OCI-M2 (cell line): Measurements from ENCODE around the gene PRELID3B.
"Not testable (repeated sequence)": the region's sequence is repeated elsewhere in the genome, so short reads cannot be mapped to it uniquely, and the experiment has no call there.

ENCODE experiments used
- DNase-seq: peaks from one replicate; lab custom pipeline; 2025; ENCODE audit not compliant: unreplicated experiment; lab: John Stamatoyannopoulos, UW

Gene PRELID3B

GRCh38 chr20:59050437-59050836 lies 7.9 kb upstream of the PRELID3B start:
- no peak for DNase-seq

- DNase-seq: no peak
These were observed 6.1 kb upstream of the PRELID3B start for GRCh38 chr20:59048681-59049030.

- DNase-seq: no peak
These were observed 5.5 kb upstream of the PRELID3B start for GRCh38 chr20:59047938-59048680.

DNA sequence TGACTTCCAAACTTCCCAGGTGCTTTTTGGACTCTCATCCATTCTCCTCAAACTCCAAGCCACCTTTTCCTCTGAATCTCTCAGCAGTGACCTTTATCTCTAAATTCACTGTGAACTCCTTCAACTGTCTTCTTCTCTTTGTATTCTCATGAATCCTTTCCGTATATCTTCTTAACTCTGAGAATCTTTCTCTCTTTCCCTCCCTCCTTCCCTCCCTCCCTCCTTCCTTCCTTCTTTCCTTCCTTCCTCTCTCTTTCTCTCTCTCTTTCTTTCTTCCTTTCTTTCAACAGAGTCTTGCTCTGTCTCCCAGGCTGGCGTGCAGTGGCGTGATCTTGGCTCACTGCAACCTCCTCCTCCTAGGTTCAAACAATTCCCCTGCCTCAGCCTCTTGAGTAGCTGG lies 4.3 kb upstream of the PRELID3B start:
- no peak for DNase-seq

GRCh38 chr20:59044796-59045195 lies 2.2 kb upstream of the PRELID3B start:
- no peak for DNase-seq

DNA sequence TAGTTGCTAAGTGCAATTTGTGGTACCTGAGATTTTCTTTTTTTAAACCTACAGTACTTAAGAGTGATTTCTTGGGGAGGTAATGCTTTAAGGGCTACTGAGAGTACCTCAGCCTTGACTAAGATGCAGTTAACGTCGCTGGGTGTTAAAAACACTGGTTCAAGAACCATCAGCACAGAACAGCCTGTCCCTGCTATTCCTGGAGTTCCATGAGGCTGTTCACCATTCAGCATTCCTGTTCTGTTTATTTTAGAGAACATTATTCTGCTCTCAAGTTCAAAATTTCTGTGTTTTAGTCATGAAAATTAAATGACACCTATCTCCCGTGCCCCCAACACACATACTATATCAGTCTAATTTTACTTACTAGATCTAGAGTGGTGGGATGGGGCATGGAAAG lies 1.7 kb upstream of the PRELID3B start:
- no peak for DNase-seq

DNA sequence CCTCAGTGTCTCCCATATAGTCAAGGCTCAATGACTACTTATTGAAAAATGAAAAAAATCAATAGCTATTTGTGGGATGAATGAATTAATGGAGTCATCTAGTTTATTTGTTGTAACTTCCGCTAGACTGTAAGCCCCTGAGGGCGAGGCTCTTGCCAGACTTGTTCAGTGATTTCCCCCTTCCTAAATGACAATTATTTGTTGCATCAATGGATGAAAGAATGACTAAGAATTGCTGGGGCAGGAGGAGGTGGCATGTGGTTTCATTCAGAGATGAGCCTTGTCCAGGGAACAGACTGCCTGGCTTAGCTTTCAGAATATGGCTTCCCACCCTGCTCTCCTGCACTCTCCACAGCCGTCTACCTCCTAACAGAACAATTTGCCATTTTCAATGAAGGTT lies 1.1 kb upstream of the PRELID3B start:
- no peak for DNase-seq

DNA sequence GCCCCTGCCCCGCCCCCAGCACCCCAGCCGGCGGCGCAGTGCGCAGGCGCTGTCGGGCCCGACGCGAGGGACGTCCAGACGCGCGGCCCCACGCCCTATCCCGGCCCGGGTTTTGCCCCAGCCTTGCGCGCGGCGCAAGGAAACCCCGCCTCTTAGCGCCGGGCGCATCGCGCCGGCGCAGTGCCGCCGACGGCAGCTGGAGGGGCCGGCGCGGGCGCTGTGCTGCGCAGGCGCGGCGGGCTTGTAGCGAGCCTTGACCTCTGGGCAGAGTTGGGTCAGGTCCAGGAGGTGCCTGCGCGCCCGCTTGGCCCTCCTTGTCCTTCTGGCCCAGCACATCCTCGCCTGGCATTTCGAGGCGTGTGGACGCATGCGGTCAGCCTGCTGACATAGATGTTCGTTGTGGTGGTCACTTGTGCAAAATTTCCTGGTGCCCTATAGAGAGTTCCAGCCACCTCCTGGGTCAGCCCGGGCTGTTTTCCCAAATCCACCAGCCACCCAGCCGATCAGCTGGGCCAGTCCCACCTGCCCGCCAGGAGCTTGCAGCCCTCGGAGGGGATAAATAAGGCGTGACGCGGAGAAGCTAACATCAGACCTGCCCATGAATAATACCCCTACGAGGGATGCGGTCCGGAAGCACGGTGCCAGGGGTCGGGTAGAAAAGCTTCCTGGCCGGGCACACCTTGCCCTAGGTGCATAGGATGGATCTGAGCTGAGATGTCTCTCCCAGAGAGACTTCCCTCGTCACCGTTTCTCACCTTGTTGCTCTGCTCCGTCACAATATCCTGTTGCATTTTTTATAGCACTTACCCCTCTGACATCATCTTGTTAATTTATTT lies 428 bp upstream of the PRELID3B start:
- DNase-seq: peak; percentile 37

DNA sequence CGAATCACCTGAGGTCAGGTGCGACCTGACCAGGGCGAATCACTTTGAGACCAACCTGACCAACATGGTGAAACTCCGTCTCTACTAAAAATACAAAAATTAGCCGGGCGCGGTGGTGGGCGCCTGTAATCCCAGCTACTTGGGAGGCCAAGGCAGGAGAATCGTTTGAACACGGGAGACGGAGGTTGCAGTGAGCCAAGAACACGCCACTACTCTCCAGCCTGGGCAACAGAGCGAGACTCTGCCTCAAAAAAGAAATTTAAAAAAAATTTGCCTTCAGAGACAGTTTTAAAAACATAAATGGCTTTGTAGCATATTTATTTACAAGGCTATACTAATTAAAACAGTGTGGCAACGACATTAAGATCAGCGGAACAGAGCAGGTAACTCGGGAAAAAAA lies 1.1 kb downstream of the PRELID3B start:
- DNase-seq: not testable (repeated sequence)

DNA sequence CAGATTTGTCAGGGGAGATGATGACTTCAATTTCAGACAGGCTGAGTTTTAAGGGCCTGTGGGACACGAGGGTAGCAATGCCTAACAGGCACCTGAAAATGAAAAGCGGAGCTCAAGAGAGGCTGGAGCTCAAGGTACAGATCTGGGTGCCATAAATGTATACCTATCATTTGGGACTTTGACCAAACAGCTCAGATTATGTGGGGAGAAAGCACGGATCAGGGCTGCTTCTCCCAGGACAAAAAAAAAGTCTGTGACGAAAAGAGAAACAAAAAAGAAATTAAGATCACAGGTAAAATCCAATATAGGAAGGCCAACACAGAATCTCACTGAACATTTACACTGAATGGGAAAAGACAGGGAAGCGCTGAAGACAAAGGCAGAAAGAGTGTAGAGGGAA lies 1.9 kb downstream of the PRELID3B start:
- no peak for DNase-seq

DNA sequence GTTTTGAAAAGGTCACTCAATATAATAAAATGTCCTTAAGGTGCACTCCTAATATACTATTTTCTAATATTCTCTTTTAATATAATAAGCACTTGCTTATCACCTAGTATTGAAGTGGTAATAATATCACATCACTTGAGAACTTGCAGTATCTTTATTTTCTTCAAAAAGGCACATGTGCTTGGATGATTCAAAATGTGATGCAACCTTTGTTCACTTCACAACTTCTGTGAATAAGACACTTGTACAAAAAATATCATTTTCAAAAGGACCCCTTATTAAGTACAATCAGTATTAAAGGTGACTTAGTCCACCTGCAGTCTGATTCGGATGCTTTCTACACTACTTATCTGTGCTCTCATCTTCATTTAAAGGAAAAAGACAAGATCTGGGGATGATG lies 3.4 kb downstream of the PRELID3B start:
- no peak for DNase-seq

DNA sequence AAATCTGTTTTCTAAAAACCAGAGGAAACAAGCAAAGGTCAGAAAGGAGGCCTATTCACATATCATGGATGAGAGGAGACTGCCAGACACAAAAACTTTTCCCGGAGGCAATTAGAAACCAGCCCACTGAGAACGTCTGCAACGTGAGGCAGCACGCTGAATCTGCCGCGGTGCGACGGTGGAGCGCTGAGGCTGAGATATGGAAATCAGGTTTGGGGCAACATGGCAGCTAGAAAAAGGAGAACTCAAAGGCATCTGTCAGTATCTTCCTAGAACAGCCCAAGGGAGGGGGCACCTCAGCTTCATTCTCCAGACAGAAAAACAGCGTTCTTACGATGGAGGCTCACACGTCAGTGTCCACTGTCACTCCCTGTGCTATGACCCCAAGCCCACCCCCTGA lies 5.2 kb downstream of the PRELID3B start:
- DNase-seq: no peak

DNA sequence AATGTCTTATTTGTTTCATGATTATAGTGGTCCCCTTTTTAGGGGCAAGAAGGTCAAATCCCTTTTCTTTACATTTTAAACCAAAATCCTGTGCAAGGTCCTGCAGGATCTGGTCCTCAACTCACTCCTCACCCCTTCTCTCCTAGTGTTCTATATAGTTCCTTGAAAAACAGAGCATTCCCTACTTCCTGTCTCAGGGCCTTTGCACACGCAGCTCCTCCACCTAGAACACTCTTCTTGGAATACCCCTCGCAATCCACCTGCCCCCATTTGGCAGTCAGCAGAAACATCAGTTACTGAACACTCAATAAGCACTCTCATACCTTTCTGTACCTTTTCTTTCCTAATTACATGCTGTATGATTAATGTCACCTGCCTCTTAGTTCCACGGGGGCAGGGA lies 7.2 kb downstream of the PRELID3B start:
- no peak for DNase-seq

- no peak for DNase-seq
These were observed 8.9 kb downstream of the PRELID3B start for GRCh38 chr20:59033616-59034165.

- no peak for DNase-seq
These were observed 9.5 kb downstream of the PRELID3B start for GRCh38 chr20:59033093-59033492.

DNA sequence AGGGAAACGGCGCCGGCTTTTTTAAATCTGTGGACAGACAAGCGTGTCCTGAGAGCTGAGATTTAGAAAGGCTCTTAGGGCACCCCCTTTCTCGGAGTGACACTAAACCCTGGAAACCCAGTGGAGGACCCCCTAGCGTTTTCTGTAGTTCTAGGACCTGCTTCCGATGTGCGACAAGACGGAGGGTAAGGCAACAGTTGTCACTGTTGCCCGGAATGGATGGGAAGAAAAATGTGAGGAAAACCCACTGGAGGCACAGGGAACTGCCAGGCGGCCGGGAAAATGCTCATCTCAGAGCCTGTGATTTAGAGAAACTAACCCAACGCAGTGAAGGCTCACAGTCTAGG lies 9.9 kb downstream of the PRELID3B start:
- no peak for DNase-seq

DNA sequence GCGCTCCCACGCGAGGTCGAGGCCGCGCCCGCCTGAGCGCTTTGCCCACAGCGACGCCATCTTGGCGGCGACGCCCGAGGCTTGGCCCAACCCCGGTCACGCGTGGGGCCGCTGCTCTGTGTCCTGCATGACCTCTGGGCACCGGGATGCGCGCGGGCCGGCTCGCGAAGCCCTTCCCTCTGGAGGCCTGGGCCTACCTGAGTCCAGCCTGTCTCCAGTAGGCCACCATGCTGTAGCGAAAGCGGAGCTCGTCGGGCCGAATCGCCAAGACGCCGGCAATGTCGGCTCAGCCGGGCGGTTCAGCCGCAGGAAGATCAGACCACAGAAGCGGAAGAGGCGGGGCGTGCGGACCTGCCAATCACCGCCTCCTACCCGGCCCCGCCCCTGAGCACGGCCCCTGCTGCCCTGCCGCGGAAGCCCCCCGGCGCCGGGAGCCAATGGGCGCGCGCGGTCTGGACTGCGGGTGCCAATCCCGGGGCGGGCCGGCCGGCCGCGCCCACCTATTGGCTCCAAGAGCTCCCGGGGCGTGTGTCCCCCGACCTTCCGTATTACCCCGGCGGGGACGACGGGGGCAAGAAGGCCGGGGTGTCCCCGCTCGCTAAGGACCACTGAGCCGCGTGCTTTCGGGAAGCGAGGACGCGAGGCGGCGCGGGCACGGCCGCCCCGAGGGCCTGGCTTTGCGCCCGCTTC lies 10.4 kb downstream of the PRELID3B start, which contains the start of gene ATP5F1E:
ATP5F1E (minus strand) TSS at position 313 of the 690 bp plus-strand sequence; CDS start at position 229, 84 bp downstream.
- DNase-seq: peak; percentile 89

- no peak for DNase-seq
These were observed 11.0 kb downstream of the PRELID3B start for GRCh38 chr20:59031564-59032022.

- no peak for DNase-seq
These were observed 11.5 kb downstream of the PRELID3B start for GRCh38 chr20:59030911-59031563.

DNA sequence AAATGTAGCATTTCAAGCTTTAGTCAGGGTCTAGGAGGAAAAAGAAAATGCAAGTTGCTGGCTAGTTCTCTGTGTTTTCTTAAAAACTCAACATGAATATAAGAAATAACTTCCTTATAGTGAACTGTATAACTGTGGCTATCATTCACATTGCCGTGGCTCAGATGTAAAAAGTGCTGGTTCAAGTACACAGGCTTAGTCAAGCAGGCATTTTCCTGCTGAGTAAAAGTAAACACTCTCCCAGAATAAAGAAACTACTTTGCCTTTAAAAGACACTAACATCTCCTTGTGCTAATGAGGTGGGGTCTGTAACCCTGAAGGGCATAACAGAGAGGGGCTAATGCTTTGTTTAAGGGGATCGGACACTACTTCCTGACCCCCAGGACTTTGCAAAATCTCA lies 13.8 kb downstream of the PRELID3B start:
- no peak for DNase-seq

DNA sequence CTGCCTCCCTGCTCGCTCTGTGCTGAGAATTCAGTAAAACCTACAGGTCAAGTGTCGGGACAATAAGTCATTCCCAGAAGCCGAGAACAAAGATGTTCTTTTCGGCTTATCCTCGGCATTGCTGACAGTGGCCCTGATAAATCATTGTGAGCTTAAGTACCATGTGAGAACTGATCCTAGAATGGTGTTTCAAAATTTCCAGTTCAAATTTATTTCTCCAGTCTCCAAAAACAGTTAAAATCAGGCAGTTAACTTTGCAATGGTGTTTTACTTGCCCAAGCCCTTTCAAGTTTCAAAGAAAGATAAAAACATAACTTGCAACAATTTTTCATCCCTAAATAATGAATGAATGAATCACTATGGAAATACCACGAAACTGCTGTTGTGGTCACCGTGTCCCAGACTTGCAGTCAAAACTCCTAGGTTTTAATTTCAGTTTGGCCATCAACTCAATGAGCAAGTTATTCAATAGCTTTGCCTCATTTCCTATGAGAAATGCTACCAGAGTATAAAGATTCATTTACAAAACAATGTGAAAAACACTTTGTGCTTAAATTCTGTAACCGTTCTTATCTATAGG lies 14.8 kb downstream of the PRELID3B start:
- DNase-seq: no peak
